Keratinocyte (primary cell): ENCODE measurements around the gene ZNF563. TPM values are rescaled to one million over a fixed set of nuclear protein-coding genes. Genes with fewer than 3 reads are reported as not detected.
A peak's percentile ranks its signal among the peaks of the same experiment; 100 is the strongest.

Experiments
- DNase-seq: peaks from one replicate; pipeline ENCODE4 v3.0.0-alpha.2; 2011; ENCODE audit warnings: low read depth, missing footprints, low spot score
- FAIRE-seq: peaks from 2 replicates; lab custom pipeline; 2011; peaks lifted over from hg19 to GRCh38; lab: Jason Lieb, UNC
- H2AFZ ChIP-seq: 2 replicates; pipeline ENCODE4 v1.6.0; 2012; ENCODE audit warnings: low read length, control low read depth, inconsistent platforms; ENCODE audit not compliant: control insufficient read depth
- H3K27ac ChIP-seq: 2 replicates; pipeline ENCODE4 v1.5.1; 2011; ENCODE audit warnings: low read length; ENCODE audit not compliant: control insufficient read depth, insufficient read depth
- H3K27me3 ChIP-seq: 3 replicates; pipeline ENCODE4 v1.6.0; 2011; ENCODE audit warnings: low read length; ENCODE audit not compliant: control insufficient read depth, insufficient read depth; ENCODE audit errors: extremely low read depth
- H3K36me3 ChIP-seq, 2 experiments: 2 replicates in 1 of 2; 3 replicates in 1 of 2; pipeline ENCODE4 v1.5.1; 2011; ENCODE audit warnings: low read length in 2 of 2, mild to moderate bottlenecking in 1 of 2; ENCODE audit not compliant: control insufficient read depth in 2 of 2, insufficient read depth in 2 of 2; ENCODE audit errors: extremely low read depth in 1 of 2
- H3K4me1 ChIP-seq: 3 replicates; pipeline ENCODE4 v1.5.1; 2011; ENCODE audit warnings: low read length; ENCODE audit not compliant: control insufficient read depth, insufficient read depth; ENCODE audit errors: extremely low read depth
- H3K4me2 ChIP-seq: 3 replicates; pipeline ENCODE4 v1.6.0; 2011; ENCODE audit warnings: low read depth, low read length; ENCODE audit not compliant: control insufficient read depth, insufficient read depth; ENCODE audit errors: extremely low read depth
- H3K4me3 ChIP-seq, 3 experiments: fragments of 200-600 bp in 1 of 3; sonication (generic) in 1 of 3; 2 replicates in 2 of 3; 3 replicates in 1 of 3; pipeline ENCODE4 v1.5.1; 2011 to 2016; ENCODE audit warnings: low read length in 3 of 3, mild to moderate bottlenecking in 3 of 3, control low read depth in 2 of 3, inconsistent platforms in 1 of 3, low read depth in 1 of 3, mixed read lengths in 1 of 3, mixed run types in 1 of 3, moderate library complexity in 1 of 3; ENCODE audit not compliant: control insufficient read depth in 2 of 3, insufficient read depth in 2 of 3; ENCODE audit errors: extremely low read depth in 1 of 3
- H3K79me2 ChIP-seq: 2 replicates; pipeline ENCODE4 v1.6.0; 2012; ENCODE audit warnings: low read length; ENCODE audit not compliant: control insufficient read depth, insufficient read depth
- H3K9ac ChIP-seq: 3 replicates; pipeline ENCODE4 v1.6.0; 2011; ENCODE audit warnings: low read length; ENCODE audit not compliant: control insufficient read depth, insufficient read depth; ENCODE audit errors: extremely low read depth
- H3K9me1 ChIP-seq: 3 replicates; pipeline ENCODE4 v1.6.0; 2011; ENCODE audit warnings: low read length; ENCODE audit not compliant: control insufficient read depth, insufficient read depth; ENCODE audit errors: extremely low read depth
- H3K9me3 ChIP-seq: 2 replicates; pipeline ENCODE4 v1.5.1; 2012; ENCODE audit warnings: low read depth, low read length; ENCODE audit not compliant: control insufficient read depth
- H4K20me1 ChIP-seq: 3 replicates; pipeline ENCODE4 v1.6.0; 2011; ENCODE audit warnings: low read length; ENCODE audit not compliant: control insufficient read depth, insufficient read depth; ENCODE audit errors: extremely low read depth
- CTCF ChIP-seq, 3 experiments: IDR thresholded peaks in 1 of 3; conservative IDR thresholded peaks in 1 of 3; optimal IDR thresholded peaks in 1 of 3; 2 replicates in 2 of 3; 3 replicates in 1 of 3; pipeline versions ENCODE3 to v1.5.1; 2011; ENCODE audit warnings: low read length in 3 of 3, mild to moderate bottlenecking in 3 of 3, moderate library complexity in 2 of 3, control low read depth in 1 of 3, inconsistent platforms in 1 of 3; ENCODE audit not compliant: insufficient read depth in 2 of 3; ENCODE audit errors: extremely low read depth in 1 of 3
- EZH2 ChIP-seq: IDR thresholded peaks from one replicate; pipeline ENCODE4 v1.6.1; 2012; ENCODE audit warnings: inconsistent platforms, mild to moderate bottlenecking, low read length, moderate library complexity
- dilution Hi-C: fragments of 300-500 bp; cut with MboI; formaldehyde crosslinking; loops from one replicate; pipeline ENCODE4 v1.7.0; 2020; ENCODE audit warnings: low sequenced_read_pairs; ENCODE audit not compliant: extremely low pct_ligation_motif_present
- polyA plus RNA-seq, 5 experiments: library from polyadenylated mRNA; depleted of rRNA in 3 of 5; stranded (reverse) in 3 of 5; stranded (forward) in 1 of 5; unstranded in 1 of 5; fragments of >200 nt; gene quantifications; 1 replicate in 1 of 5; 2 replicates in 3 of 5; 3 replicates in 1 of 5; pipeline versions ENCODE4 v1.2.1 to v1.2.3, GENCODE V29; 2011 to 2012; ENCODE audit warnings: missing spikeins in 2 of 5, low read depth in 1 of 5, low replicate concordance in 1 of 5

Gene ZNF563
- polyA plus RNA-seq, 1 donor (not counting 4 experiments of a cell fraction or from before 2014, with no cell fraction given) = 4.7 TPM

DNA sequence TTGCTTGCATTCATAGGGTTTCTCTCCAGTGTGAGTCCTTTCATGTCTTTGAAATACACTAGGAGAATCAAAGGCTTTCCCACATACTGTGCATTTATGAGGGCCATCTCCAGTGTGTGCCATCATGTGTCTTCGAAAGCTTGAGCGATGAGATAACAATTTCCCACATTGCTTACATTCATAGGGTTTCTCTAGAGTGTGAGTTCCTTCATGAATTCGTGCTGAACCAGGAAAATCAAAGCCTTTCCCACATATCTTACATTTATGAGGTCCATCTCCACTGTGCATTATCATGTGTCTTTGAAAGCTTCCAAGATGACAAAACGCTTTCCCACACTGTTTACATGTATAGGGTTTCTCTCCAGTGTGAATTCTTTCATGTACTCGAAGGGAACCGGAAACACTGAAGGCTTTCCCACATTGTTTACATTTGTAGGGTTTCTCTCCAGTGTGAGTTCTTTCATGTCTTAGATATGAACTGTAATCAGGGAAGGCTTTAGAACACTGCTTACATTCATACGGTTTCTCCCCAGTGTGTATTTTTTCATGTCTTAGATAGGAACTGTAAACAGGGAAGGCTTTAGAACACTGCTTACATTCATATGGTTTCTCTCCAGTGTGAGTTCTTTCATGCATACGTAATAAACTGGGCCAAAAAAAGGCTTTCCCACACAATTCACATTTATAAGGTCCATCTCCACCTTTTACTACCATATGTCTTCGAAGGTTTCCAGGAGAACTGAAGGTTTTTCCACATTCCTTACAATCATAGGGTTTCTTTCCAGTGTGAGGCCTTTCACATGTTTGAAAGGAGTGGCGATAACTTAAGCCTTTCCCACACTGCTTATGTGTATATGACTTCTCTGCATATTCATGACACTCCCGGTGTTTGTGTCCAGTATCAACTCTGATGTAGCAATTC, 60.2 kb downstream of the ZNF563 start:
- Histone ChIP-seq H2AFZ (no peak overlapping the region), H3K9me1 (no peaks in the 10 kb centered on the region), H3K79me2 (peaks cover 7% of the 10 kb centered on the region), H3K4me2 (no peak overlapping the region), H3K4me1 (no peaks in the 10 kb centered on the region), H3K27ac (no peak overlapping the region), H4K20me1 (no peaks in the 10 kb centered on the region), H3K4me3 (no peak overlapping the region), H3K36me3 (peaks cover 5 to 14% of the 10 kb centered on the region in 2 experiments), H3K27me3 (no peaks in the 10 kb centered on the region), H3K9me3 (peaks cover 47% of the 10 kb centered on the region), H3K9ac (no peak overlapping the region)
- DNase-seq = no peak
- dilution Hi-C loops = no loop called here
- peak; percentile 9 for FAIRE-seq
- TF ChIP-seq CTCF (optimal IDR thresholded peaks at IDR 0.05 in 1 of 3, IDR thresholded peaks at IDR 0.05 in 1 of 3, conservative IDR thresholded peaks at IDR 0.05 in 1 of 3; ENCODE audit: extremely low read depth in 1 of 3, insufficient read depth in 2 of 3, low read length in 3 of 3) (no peak), EZH2 (no peak)

DNA sequence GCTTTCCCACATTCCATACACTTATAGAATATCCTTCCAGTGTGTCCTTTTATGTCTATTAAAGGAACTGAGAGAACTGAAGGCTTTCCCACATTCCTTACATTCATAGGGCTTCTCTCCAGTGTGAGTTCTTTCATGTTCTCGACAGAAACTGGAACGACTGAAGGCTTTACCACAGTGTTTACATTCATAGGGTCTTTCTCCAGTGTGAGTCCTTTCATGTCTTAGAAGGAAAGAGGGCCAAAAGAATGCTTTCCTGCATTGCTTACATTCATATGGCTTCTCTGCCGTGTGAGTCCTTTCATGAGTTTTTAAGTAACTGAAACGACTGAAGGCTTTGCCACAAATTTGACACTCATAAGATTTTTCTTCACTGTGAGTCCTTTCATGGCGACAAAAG, 61.0 kb downstream of the ZNF563 start:
- Histone ChIP-seq H3K9me1 (no peaks in the 10 kb centered on the region), H3K4me3 (no peak overlapping the region), H3K9me3 (peaks cover 45% of the 10 kb centered on the region), H3K9ac (no peak overlapping the region), H4K20me1 (no peaks in the 10 kb centered on the region), H3K27ac (no peak overlapping the region), H3K36me3 (peaks cover 5 to 14% of the 10 kb centered on the region in 2 experiments), H3K4me1 (no peaks in the 10 kb centered on the region), H3K27me3 (no peaks in the 10 kb centered on the region), H3K79me2 (no peaks in the 10 kb centered on the region), H3K4me2 (no peak overlapping the region), H2AFZ (no peak overlapping the region)
- dilution Hi-C loops = no loop called here
- FAIRE-seq (no peak), DNase-seq (no peak)
- TF ChIP-seq EZH2 = no peak
- no peak for TF ChIP-seq CTCF (optimal IDR thresholded peaks at IDR 0.05 in 1 of 3, IDR thresholded peaks at IDR 0.05 in 1 of 3, conservative IDR thresholded peaks at IDR 0.05 in 1 of 3; ENCODE audit: extremely low read depth in 1 of 3, insufficient read depth in 2 of 3, low read length in 3 of 3)
